Adrenal gland (tissue), 5 donors: ENCODE data around the gene SURF6.

Experiments used
- CTCF ChIP-seq, 6 experiments: fragments of 450-650 bp in 4 of 6; fragments of 200-600 bp in 2 of 6; sonication (generic) in 1 of 6; IDR thresholded peaks; 1 replicate in 5 of 6; 2 replicates in 1 of 6; pipeline versions ENCODE4 v1.5.1 to v1.8.0; 2016 to 2021; ENCODE audit warnings: antibody characterized with exemption in 6 of 6, mild to moderate bottlenecking in 2 of 6, moderate library complexity in 1 of 6
- POLR2A ChIP-seq, 2 donors: fragments of 450-650 bp; IDR thresholded peaks; one replicate each; pipeline ENCODE4 v1.6.1; 2017; ENCODE audit warnings: antibody characterized with exemption in 2 of 2, mild to moderate bottlenecking in 2 of 2, moderate library complexity in 1 of 2
- donor health status: DM: no; HTN: no; CAD: no.

- TF ChIP-seq CTCF (IDR thresholded peaks at IDR 0.05), result no peak
- TF ChIP-seq POLR2A (IDR thresholded peaks at IDR 0.05), result no peak
Measured at GRCh38 chr9:133284362-133284761, 51.6 kb downstream of the SURF6 start.
